ENCODE measurements around the gene STEAP3. TPM values are rescaled to one million over a fixed set of nuclear protein-coding genes. Genes with fewer than 3 reads are reported as not detected.

The STEAP3 gene
- polyA plus RNA-seq, 1 donor from 2014 or later: not detected

DNA sequence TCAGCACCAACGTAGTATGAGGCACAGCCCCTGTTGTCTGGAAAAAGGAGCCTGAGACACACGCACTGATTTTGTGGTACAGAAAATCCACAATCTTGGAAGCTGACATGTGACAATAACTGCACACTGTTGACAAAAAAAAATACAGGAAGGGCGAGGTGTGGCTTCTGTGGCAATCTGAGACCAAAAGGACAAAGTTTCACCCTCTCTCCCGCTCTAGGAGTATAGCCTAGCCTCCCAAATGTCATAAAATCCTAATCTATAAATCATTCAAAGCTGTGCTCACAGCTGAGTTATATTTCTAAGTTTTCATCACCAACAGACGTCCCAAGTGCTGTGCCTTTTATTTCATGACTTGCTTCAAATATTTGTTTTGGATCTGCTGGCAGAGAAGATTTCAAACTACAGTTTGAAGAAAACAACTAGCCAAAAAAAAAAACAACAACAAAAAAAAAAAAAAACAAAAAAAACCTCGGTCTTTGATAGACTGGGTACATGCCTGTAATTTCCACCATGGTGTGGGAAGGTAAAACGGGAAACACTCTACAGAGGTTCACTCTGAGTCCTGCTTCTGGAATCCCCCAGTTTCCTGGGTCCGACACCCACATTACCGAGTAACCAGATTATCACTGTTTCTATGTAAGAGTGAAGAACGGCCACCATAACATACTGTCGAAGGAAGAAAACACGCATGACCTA, 82.0 kb downstream of the STEAP3 start:
- no peaks in the 10 kb centered on the region for H3K9me3 ChIP-seq (ENCODE audit: low read length)
- no peaks in the 10 kb centered on the region for H3K36me3 ChIP-seq (ENCODE audit: insufficient read depth, low read length)
- TF ChIP-seq POLR2AphosphoS5 (IDR thresholded peaks at IDR 0.05) (no peak), SMC3 (conservative IDR thresholded peaks at IDR 0.05; ENCODE audit: poor library complexity) (no peak), EZH2 (IDR thresholded peaks at IDR 0.05; ENCODE audit: borderline replicate concordance, insufficient read depth, low read length, poor library complexity, severe bottlenecking) (no peak), MXI1 (conservative IDR thresholded peaks at IDR 0.05; ENCODE audit: poor library complexity, severe bottlenecking) (no peak), EP300 (conservative IDR thresholded peaks at IDR 0.05; ENCODE audit: poor library complexity, severe bottlenecking) (no peak), TAF1 (IDR thresholded peaks at IDR 0.05; ENCODE audit: low read depth) (no peak), RAD21 (conservative IDR thresholded peaks at IDR 0.05) (no peak)
- TF ChIP-seq, protein P1, sequence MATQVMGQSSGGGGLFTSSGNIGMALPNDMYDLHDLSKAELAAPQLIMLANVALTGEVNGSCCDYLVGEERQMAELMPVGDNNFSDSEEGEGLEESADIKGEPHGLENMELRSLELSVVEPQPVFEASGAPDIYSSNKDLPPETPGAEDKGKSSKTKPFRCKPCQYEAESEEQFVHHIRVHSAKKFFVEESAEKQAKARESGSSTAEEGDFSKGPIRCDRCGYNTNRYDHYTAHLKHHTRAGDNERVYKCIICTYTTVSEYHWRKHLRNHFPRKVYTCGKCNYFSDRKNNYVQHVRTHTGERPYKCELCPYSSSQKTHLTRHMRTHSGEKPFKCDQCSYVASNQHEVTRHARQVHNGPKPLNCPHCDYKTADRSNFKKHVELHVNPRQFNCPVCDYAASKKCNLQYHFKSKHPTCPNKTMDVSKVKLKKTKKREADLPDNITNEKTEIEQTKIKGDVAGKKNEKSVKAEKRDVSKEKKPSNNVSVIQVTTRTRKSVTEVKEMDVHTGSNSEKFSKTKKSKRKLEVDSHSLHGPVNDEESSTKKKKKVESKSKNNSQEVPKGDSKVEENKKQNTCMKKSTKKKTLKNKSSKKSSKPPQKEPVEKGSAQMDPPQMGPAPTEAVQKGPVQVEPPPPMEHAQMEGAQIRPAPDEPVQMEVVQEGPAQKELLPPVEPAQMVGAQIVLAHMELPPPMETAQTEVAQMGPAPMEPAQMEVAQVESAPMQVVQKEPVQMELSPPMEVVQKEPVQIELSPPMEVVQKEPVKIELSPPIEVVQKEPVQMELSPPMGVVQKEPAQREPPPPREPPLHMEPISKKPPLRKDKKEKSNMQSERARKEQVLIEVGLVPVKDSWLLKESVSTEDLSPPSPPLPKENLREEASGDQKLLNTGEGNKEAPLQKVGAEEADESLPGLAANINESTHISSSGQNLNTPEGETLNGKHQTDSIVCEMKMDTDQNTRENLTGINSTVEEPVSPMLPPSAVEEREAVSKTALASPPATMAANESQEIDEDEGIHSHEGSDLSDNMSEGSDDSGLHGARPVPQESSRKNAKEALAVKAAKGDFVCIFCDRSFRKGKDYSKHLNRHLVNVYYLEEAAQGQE (IDR thresholded peaks at IDR 0.05; ENCODE audit: borderline replicate concordance): no peak
- TF ChIP-seq, protein P2, sequence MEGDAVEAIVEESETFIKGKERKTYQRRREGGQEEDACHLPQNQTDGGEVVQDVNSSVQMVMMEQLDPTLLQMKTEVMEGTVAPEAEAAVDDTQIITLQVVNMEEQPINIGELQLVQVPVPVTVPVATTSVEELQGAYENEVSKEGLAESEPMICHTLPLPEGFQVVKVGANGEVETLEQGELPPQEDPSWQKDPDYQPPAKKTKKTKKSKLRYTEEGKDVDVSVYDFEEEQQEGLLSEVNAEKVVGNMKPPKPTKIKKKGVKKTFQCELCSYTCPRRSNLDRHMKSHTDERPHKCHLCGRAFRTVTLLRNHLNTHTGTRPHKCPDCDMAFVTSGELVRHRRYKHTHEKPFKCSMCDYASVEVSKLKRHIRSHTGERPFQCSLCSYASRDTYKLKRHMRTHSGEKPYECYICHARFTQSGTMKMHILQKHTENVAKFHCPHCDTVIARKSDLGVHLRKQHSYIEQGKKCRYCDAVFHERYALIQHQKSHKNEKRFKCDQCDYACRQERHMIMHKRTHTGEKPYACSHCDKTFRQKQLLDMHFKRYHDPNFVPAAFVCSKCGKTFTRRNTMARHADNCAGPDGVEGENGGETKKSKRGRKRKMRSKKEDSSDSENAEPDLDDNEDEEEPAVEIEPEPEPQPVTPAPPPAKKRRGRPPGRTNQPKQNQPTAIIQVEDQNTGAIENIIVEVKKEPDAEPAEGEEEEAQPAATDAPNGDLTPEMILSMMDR (IDR thresholded peaks at IDR 0.05; ENCODE audit: poor library complexity, severe bottlenecking): no peak
- no peaks in the 10 kb centered on the region for H3K79me2 ChIP-seq (replicated peaks; ENCODE audit: insufficient read depth, low read length)
- H3K4me2 ChIP-seq (ENCODE audit: low read length): no peak overlapping the region
- no peak overlapping the region for H2AFZ ChIP-seq (ENCODE audit: low read depth, low read length)
- H3K9me2 ChIP-seq (ENCODE audit: insufficient read depth, low read length): no peaks in the 10 kb centered on the region
- no peak overlapping the region for H3K4me3 ChIP-seq (ENCODE audit: low read length)
- no peak overlapping the region for H3K9ac ChIP-seq (ENCODE audit: low read length)
- no peaks in the 10 kb centered on the region for H4K20me1 ChIP-seq (ENCODE audit: insufficient read depth)
- no peaks in the 10 kb centered on the region for H3K27me3 ChIP-seq (ENCODE audit: insufficient read depth, low read depth, low read length)
- no peaks in the 10 kb centered on the region for H3F3A ChIP-seq (ENCODE audit: insufficient read depth, low read length, poor library complexity, severe bottlenecking)
- no peak overlapping the region for H3K27ac ChIP-seq (ENCODE audit: low read length)

DNA sequence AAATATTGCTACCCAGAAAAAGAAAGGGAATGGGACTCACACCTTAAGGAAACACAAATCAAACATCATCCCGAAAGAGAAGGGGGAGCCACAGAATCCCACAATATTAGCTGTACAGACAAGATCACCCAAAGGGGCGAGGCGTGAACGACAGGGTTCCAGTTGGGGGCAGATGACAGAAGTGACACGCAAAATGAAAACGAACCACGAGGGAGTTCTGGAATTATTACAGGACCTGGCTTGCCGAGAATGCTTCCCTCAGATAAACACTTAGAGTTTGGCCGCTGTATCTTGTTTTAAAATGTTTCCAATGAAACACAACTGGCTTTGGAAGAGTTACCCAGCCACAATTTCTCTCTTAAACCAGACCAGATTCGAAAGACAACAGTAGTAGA, 82.6 kb downstream of the STEAP3 start:
- H3K36me3 ChIP-seq (ENCODE audit: insufficient read depth, low read length): no peaks in the 10 kb centered on the region
- no peak for TF ChIP-seq SMC3 (conservative IDR thresholded peaks at IDR 0.05; ENCODE audit: poor library complexity)
- TF ChIP-seq, protein P1 (IDR thresholded peaks at IDR 0.05; ENCODE audit: borderline replicate concordance): no peak
- no peak for TF ChIP-seq MXI1 (conservative IDR thresholded peaks at IDR 0.05; ENCODE audit: poor library complexity, severe bottlenecking)
- TF ChIP-seq EP300 (conservative IDR thresholded peaks at IDR 0.05; ENCODE audit: poor library complexity, severe bottlenecking): no peak
- H3K9me2 ChIP-seq (ENCODE audit: insufficient read depth, low read length): no peaks in the 10 kb centered on the region
- no peaks in the 10 kb centered on the region for H3K27me3 ChIP-seq (ENCODE audit: insufficient read depth, low read depth, low read length)
- no peaks in the 10 kb centered on the region for H4K20me1 ChIP-seq (ENCODE audit: insufficient read depth)
- no peak overlapping the region for H3K4me3 ChIP-seq (ENCODE audit: low read length)
- H3K9ac ChIP-seq (ENCODE audit: low read length): no peak overlapping the region
- H3K27ac ChIP-seq (ENCODE audit: low read length): no peak overlapping the region
- H3F3A ChIP-seq (ENCODE audit: insufficient read depth, low read length, poor library complexity, severe bottlenecking): no peaks in the 10 kb centered on the region
- H3K79me2 ChIP-seq (replicated peaks; ENCODE audit: insufficient read depth, low read length): no peaks in the 10 kb centered on the region
- no peak overlapping the region for H3K4me2 ChIP-seq (ENCODE audit: low read length)
- H3K9me3 ChIP-seq (ENCODE audit: low read length): no peaks in the 10 kb centered on the region
- no peak overlapping the region for H2AFZ ChIP-seq (ENCODE audit: low read depth, low read length)
